Activated B cell treated with CpG ODN at 0.5 μM for 24 hours (primary cell): ENCODE results near the gene ADPRH. TPM values are rescaled to one million over a fixed set of nuclear protein-coding genes. Genes with fewer than 3 reads are reported as not detected.

Experiments
- ATAC-seq: fragments of 200-7000 bp; cut with Tn5 transposase; one replicate; pipeline ENCODE4 v1.10.0; 2021; ENCODE audit warnings: low read depth, mild to moderate bottlenecking, moderate library complexity
- CTCF ChIA-PET: fragments of 350-600 bp; sonication (Branson Sonifier 250); formaldehyde crosslinking; loops from one replicate; lab custom pipeline; 2021; ENCODE audit warnings: antibody characterized with exemption; lab: Charles Lee
- POLR2A ChIA-PET: fragments of 350-600 bp; sonication (Branson Sonifier 250); formaldehyde crosslinking; loops from one replicate; lab custom pipeline; 2021; ENCODE audit warnings: antibody characterized with exemption; lab: Charles Lee
- DNase-seq: peaks from one replicate; pipeline ENCODE4 v3.0.0; 2022
- H3K27ac Mint-ChIP-seq: one replicate; pipeline ENCODE4 v1.8.0; 2020; ENCODE audit warnings: mixed read lengths
- H3K27me3 Mint-ChIP-seq: one replicate; pipeline ENCODE4 v1.8.0; 2021; ENCODE audit warnings: mixed read lengths
- H3K36me3 Mint-ChIP-seq: one replicate; pipeline ENCODE4 v1.8.0; 2021; ENCODE audit warnings: low read depth, mixed read lengths
- H3K4me1 Mint-ChIP-seq: one replicate; pipeline ENCODE4 v1.8.0; 2021; ENCODE audit warnings: mixed read lengths
- H3K4me3 Mint-ChIP-seq: one replicate; pipeline ENCODE4 v1.8.0; 2020; ENCODE audit warnings: mild to moderate bottlenecking, mixed read lengths
- H3K9me3 Mint-ChIP-seq: one replicate; pipeline ENCODE4 v1.8.0; 2020; ENCODE audit warnings: mixed read lengths
- intact Hi-C: fragments of 100-400 bp; cut with micrococcal nuclease; formaldehyde crosslinking; loops from one replicate; pipeline ENCODE4 v1.15.1; 2024
- total RNA-seq: library from RNA; stranded (reverse); gene quantifications from 2 replicates; pipeline ENCODE4 v1.2.3, GENCODE V29; 2022
- TF ChIP-seq, protein P1 (sequence below): fragments of 200-600 bp; IDR thresholded peaks from one replicate; pipeline ENCODE4 v1.8.0; 2022; ENCODE audit warnings: antibody characterized with exemption, mild to moderate bottlenecking

Gene ADPRH
- total RNA-seq, 1 donor from 2014 or later: 41.2 TPM

DNA sequence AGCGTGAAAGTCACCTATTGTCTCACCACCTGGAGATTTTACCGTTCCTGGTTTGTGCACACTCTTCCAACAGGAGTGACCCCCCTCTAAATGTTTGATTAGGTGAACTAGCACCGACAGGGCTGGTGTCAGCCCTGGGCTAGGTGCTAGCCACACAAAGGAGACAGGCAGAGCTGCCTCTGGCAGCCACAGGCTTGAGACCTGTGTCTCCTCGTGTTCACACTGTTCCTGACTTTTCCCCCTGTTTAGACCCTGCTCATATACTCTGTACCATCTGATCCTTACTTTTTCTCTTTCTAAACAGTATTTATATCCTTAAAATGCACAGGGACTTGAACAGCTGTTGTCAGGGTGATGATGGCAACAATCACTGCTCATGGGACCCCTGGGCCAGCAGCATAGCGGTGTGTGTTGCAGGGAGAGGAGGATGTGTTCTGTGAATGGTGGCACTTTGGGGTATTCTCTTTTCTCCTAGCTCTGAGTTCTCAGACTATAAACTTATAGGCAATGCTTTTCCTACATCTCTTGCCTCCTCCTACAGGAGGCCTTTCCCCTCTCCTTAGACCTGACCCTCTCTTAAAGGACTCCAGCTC lies 25.4 kb upstream of the ADPRH start:
- no peak for DNase-seq
- Mint-ChIP-seq H3K27ac (peak overlapping the region; percentile 88), H3K4me3 (peak overlapping the region; percentile 90), H3K4me1 (peaks cover 91% of the 10 kb centered on the region), H3K36me3 (peaks cover 79% of the 10 kb centered on the region), H3K27me3 (no peaks in the 10 kb centered on the region), H3K9me3 (no peaks in the 10 kb centered on the region)
- no peak for ATAC-seq
- CTCF ChIA-PET: interaction anchor here (0.9 kb wide), 2 partner anchors 14 to 128 kb away, joined by 3 read pairs; no protein-coding TSS in a partner anchor
- intact Hi-C loops: no loop called here
- TF ChIP-seq, protein P1, sequence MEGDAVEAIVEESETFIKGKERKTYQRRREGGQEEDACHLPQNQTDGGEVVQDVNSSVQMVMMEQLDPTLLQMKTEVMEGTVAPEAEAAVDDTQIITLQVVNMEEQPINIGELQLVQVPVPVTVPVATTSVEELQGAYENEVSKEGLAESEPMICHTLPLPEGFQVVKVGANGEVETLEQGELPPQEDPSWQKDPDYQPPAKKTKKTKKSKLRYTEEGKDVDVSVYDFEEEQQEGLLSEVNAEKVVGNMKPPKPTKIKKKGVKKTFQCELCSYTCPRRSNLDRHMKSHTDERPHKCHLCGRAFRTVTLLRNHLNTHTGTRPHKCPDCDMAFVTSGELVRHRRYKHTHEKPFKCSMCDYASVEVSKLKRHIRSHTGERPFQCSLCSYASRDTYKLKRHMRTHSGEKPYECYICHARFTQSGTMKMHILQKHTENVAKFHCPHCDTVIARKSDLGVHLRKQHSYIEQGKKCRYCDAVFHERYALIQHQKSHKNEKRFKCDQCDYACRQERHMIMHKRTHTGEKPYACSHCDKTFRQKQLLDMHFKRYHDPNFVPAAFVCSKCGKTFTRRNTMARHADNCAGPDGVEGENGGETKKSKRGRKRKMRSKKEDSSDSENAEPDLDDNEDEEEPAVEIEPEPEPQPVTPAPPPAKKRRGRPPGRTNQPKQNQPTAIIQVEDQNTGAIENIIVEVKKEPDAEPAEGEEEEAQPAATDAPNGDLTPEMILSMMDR: no peak
- POLR2A ChIA-PET: interaction anchor here (1.0 to 3.1 kb wide), 5 partner anchors 9 to 123 kb away, joined by 3 to 15 read pairs (median 9); partner anchors contain the start of gene COX17

DNA sequence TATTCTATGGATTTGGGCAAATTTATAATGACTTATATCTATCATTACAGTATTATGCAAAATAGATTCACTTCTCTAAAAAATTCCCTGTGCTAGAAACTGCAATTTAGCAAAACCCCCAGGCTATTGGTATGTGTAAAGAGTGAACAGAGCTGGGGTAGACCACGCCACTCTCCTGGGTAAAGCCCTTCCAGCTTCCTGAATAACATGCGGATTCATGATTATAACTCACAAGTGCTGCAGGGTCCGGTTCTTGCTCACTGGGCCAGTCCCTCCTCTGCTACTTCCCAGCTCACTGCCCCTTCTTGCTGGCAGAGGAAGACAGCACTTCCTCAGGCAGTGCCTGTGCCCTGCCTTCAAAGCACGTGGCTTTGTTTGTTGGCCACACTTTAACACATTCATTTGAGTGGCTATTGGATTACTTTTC lies 24.0 kb upstream of the ADPRH start:
- intact Hi-C loops: no loop called here
- H3K27me3 Mint-ChIP-seq: no peaks in the 10 kb centered on the region
- ChIA-PET POLR2A (interaction anchor here (0.6 to 2.3 kb wide), 14 partner anchors 14 to 539 kb away, joined by 3 to 16 read pairs (median 3); partner anchors contain the start of genes COX17, GSK3B, POGLUT1 and TIMMDC1), CTCF (interaction anchor here (1.6 to 1.7 kb wide), 2 partner anchors 25 to 126 kb away, joined by 4 to 6 read pairs; no protein-coding TSS in a partner anchor)
- no peaks in the 10 kb centered on the region for H3K9me3 Mint-ChIP-seq
- TF ChIP-seq, protein P1: no peak
- DNase-seq: peak; percentile 30
- peak; percentile 41 for ATAC-seq
- H3K4me1 Mint-ChIP-seq: peaks cover 91% of the 10 kb centered on the region
- peak overlapping the region; percentile 90 for H3K4me3 Mint-ChIP-seq
- peak overlapping the region; percentile 88 for H3K27ac Mint-ChIP-seq
- H3K36me3 Mint-ChIP-seq: peaks cover 77% of the 10 kb centered on the region

DNA sequence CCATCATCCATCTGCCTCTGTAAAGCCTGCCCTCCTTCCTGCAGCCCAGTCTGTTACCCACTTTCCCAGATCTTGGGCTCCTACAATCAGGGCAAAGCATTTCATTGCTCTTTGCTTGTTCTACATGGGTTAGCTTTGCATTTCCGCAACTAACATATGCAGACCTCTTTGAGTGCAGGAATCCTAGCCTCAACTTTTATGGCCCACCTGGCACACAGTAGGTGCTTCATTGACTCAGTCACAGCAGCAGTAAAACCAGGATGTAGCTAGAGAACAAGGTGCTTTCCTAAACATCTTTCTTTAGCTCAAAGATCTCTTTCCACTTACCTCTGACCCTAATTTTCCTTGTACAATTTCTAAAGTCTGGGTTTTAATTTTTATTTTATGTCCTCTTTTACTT lies 23.4 kb upstream of the ADPRH start:
- no peaks in the 10 kb centered on the region for H3K9me3 Mint-ChIP-seq
- H3K36me3 Mint-ChIP-seq: peaks cover 71% of the 10 kb centered on the region
- peak overlapping the region; percentile 90 for H3K4me3 Mint-ChIP-seq
- H3K27ac Mint-ChIP-seq: peak overlapping the region; percentile 88
- H3K27me3 Mint-ChIP-seq: no peaks in the 10 kb centered on the region
- TF ChIP-seq, protein P1: no peak
- POLR2A ChIA-PET: interaction anchor here (0.6 to 2.3 kb wide), 12 partner anchors 15 to 539 kb away, joined by 3 to 16 read pairs (median 4); partner anchors contain the start of genes COX17, GSK3B, POGLUT1 and TIMMDC1
- ATAC-seq (no peak), DNase-seq (no peak)
- intact Hi-C loops: no loop called here
- peaks cover 90% of the 10 kb centered on the region for H3K4me1 Mint-ChIP-seq
- CTCF ChIA-PET: interaction anchor here (0.9 to 1.7 kb wide), 3 partner anchors 25 to 125 kb away, joined by 4 to 6 read pairs (median 4); no protein-coding TSS in a partner anchor

DNA sequence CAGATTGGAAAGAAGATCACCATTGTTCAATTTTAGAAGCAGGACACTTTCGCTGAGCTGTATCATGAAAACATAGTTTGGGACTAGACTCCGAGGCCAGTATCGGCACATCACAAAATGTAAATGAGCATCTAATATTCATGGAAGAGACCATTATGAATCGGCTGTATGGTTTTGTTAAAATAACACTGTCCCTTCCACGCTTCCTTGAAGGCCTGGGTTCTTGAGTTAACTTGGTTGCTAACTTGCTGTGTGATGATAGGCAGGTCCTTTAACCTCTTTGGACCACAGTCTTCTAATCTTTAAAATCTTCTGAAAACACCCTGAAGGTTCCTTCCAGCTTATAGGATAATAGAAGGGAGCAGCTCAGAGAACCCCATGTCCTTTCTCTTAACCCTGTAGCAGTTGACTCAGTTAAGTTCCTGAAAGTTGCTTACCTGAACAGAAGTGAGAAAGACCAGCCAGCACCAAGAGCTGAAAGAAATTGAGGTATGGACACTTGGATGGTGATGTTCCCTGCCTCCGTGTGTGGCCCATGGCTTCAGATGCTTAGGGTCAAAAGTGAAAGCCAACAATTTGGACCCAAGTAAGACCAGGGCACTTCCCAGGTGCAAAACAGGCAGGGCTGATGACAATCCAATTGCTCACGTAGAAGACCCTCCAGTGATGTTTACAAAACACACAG lies 22.0 kb upstream of the ADPRH start:
- H3K27me3 Mint-ChIP-seq: no peaks in the 10 kb centered on the region
- ChIA-PET CTCF (interaction anchor here (2.4 to 3.6 kb wide), 2 partner anchors 21 to 124 kb away, joined by 6 to 17 read pairs; partner anchors contain the start of gene ADPRH), POLR2A (interaction anchor here (0.9 to 4.0 kb wide), 4 partner anchors 22 to 119 kb away, joined by 4 to 44 read pairs (median 16); partner anchors contain the start of genes ADPRH, COX17 and TMEM39A)
- no peaks in the 10 kb centered on the region for H3K9me3 Mint-ChIP-seq
- H3K27ac Mint-ChIP-seq: peak overlapping the region; percentile 88
- intact Hi-C loops: no loop called here
- H3K4me1 Mint-ChIP-seq: peaks cover 91% of the 10 kb centered on the region
- peaks cover 60% of the 10 kb centered on the region for H3K36me3 Mint-ChIP-seq
- ATAC-seq: no peak
- DNase-seq: no peak
- TF ChIP-seq, protein P1: no peak
- peak overlapping the region; percentile 90 for H3K4me3 Mint-ChIP-seq
